Hypothalamus (tissue), 51 donors: ENCODE results near the gene FAM107B.
A peak's percentile ranks its signal among the peaks of the same experiment; 100 is the strongest.

Experiments used
- DNase-seq, 51 donors: peaks; one replicate each; lab custom pipeline; 2025; lab: John Stamatoyannopoulos, UW

FAM107B gene

GRCh38 chr10:14523286-14523685, 251.4 kb downstream of the FAM107B start:
- DNase-seq: no peak

GRCh38 chr10:14519785-14520184, 254.9 kb downstream of the FAM107B start:
- DNase-seq: no peak

- no peak for DNase-seq
Observed at GRCh38 chr10:14518149-14518548, 256.5 kb downstream of the FAM107B start.

GRCh38 chr10:14513123-14513522, 261.6 kb downstream of the FAM107B start:
- DNase-seq: no peak

- no peak for DNase-seq
Observed at GRCh38 chr10:14510346-14510745, 264.4 kb downstream of the FAM107B start.

GRCh38 chr10:14508725-14509124, 266.0 kb downstream of the FAM107B start:
- DNase-seq: no peak

GRCh38 chr10:14507781-14508180, 266.9 kb downstream of the FAM107B start:
- no peak for DNase-seq

- no peak for DNase-seq
Observed at GRCh38 chr10:14507176-14507575, 267.5 kb downstream of the FAM107B start.

GRCh38 chr10:14502431-14502830, 272.3 kb downstream of the FAM107B start:
- DNase-seq: no peak

GRCh38 chr10:14500172-14500765, 274.4 kb downstream of the FAM107B start:
- DNase-seq: no peak

- no peak for DNase-seq
Observed at GRCh38 chr10:14499601-14499904, 275.1 kb downstream of the FAM107B start.

- no peak for DNase-seq
Observed at GRCh38 chr10:14498326-14498725, 276.4 kb downstream of the FAM107B start.

- DNase-seq: no peak
Observed at GRCh38 chr10:14491811-14492210, 282.9 kb downstream of the FAM107B start.

GRCh38 chr10:14489522-14490177, 285.0 kb downstream of the FAM107B start:
- DNase-seq: no peak

GRCh38 chr10:14487488-14487883, 287.2 kb downstream of the FAM107B start:
- DNase-seq: peak in 2 of 51 donors; percentile 15 to 52

- DNase-seq: peak in 3 of 51 donors; percentile 10 to 65 (median 12)
Observed at GRCh38 chr10:14486777-14487487, 287.8 kb downstream of the FAM107B start.

GRCh38 chr10:14485986-14486385, 288.7 kb downstream of the FAM107B start:
- no peak for DNase-seq

GRCh38 chr10:14483417-14483816, 291.3 kb downstream of the FAM107B start:
- no peak for DNase-seq

GRCh38 chr10:14481752-14482151, 292.9 kb downstream of the FAM107B start:
- DNase-seq: peak in 33 of 51 donors; percentile 6 to 79 (median 39)

- peak in 1 of 51 donors; percentile 17 for DNase-seq
Observed at GRCh38 chr10:14481014-14481413, 293.7 kb downstream of the FAM107B start.

GRCh38 chr10:14478604-14479003, 296.1 kb downstream of the FAM107B start:
- DNase-seq: peak in 45 of 51 donors; percentile 9 to 84 (median 60)

GRCh38 chr10:14478201-14478600, 296.5 kb downstream of the FAM107B start:
- peak in 3 of 51 donors; percentile 6 to 73 (median 34) for DNase-seq
